PC-9 (cell line): ENCODE measurements around the gene CYTH3. TPM values are rescaled to one million over a fixed set of nuclear protein-coding genes. Genes with fewer than 3 reads are reported as not detected.

Source experiments
- BruUV-seq: library from RNA; stranded (reverse); fragments of 400-500 nt; replicated peaks from 2 replicates; lab custom pipeline; 2021; lab: Mats Ljungman, UMichigan
- CTCF ChIA-PET: fragments of 300-600 bp; sonication (Branson Sonifier 250); formaldehyde crosslinking; loops from one replicate; lab custom pipeline; 2022; ENCODE audit warnings: antibody characterized with exemption; lab: Charles Lee
- POLR2A ChIA-PET: fragments of 300-600 bp; sonication (Branson Sonifier 250); formaldehyde crosslinking; loops from one replicate; lab custom pipeline; 2022; ENCODE audit warnings: antibody characterized with exemption; ENCODE audit not compliant: unreplicated experiment; lab: Charles Lee
- DNase-seq, 2 experiments: peaks; one replicate each; pipeline versions ENCODE4 v3.0.0 to v3.0.0-alpha.2; 2015 to 2022; ENCODE audit warnings: mixed read lengths in 1 of 2
- H2AFZ ChIP-seq: fragments of 200-600 bp; sonication (generic); 2 replicates; pipeline ENCODE4 v1.8.1; 2017; ENCODE audit warnings: antibody characterized with exemption
- H3F3A ChIP-seq: fragments of 200-600 bp; sonication (generic); 2 replicates; pipeline ENCODE4 v1.8.1; 2017; ENCODE audit warnings: antibody characterized with exemption, mild to moderate bottlenecking, low read depth; ENCODE audit not compliant: insufficient read depth
- H3K27ac ChIP-seq: fragments of 200-600 bp; sonication (generic); 2 replicates; pipeline ENCODE4 v1.6.1; 2016; ENCODE audit warnings: mixed run types
- H3K27me3 ChIP-seq: fragments of 200-600 bp; sonication (generic); 2 replicates; pipeline ENCODE4 v1.6.1; 2016; ENCODE audit warnings: low read depth, mixed run types; ENCODE audit not compliant: insufficient read depth
- H3K36me3 ChIP-seq: fragments of 200-600 bp; sonication (generic); 2 replicates; pipeline ENCODE4 v1.6.1; 2016; ENCODE audit warnings: low read depth, mixed run types
- H3K4me1 ChIP-seq: fragments of 200-600 bp; sonication (generic); replicated peaks from 2 replicates; pipeline ENCODE4 v1.6.1; 2016; ENCODE audit warnings: mixed run types; ENCODE audit not compliant: insufficient read depth
- H3K4me2 ChIP-seq: fragments of 200-600 bp; sonication (generic); 2 replicates; pipeline ENCODE4 v1.6.1; 2017; ENCODE audit warnings: mixed run types
- H3K4me3 ChIP-seq: fragments of 200-600 bp; sonication (generic); 2 replicates; pipeline ENCODE4 v1.6.1; 2016; ENCODE audit warnings: mixed run types
- H3K79me2 ChIP-seq: fragments of 200-600 bp; sonication (generic); 2 replicates; pipeline ENCODE4 v1.6.1; 2017; ENCODE audit warnings: low read depth, mixed run types
- H3K9me2 ChIP-seq: fragments of 200-600 bp; sonication (generic); 2 replicates; pipeline ENCODE4 v1.8.1; 2017; ENCODE audit warnings: mild to moderate bottlenecking; ENCODE audit not compliant: insufficient read depth
- H3K9me3 ChIP-seq: fragments of 200-600 bp; sonication (generic); 2 replicates; pipeline ENCODE4 v1.8.1; 2016; ENCODE audit warnings: low read depth; ENCODE audit not compliant: insufficient read depth
- H4K20me1 ChIP-seq: fragments of 200-600 bp; sonication (generic); 2 replicates; pipeline ENCODE4 v1.8.1; 2017; ENCODE audit not compliant: insufficient read depth
- EZH2 ChIP-seq: fragments of 200-600 bp; sonication (generic); IDR thresholded peaks from 2 replicates; pipeline ENCODE4 v1.8.0; 2017; ENCODE audit warnings: antibody characterized with exemption, low read depth
- intact Hi-C: fragments of 100-400 bp; cut with micrococcal nuclease; formaldehyde crosslinking; loops from one replicate; pipeline ENCODE4 v1.10.0; 2022; ENCODE audit not compliant: unreplicated experiment
- total RNA-seq: library from RNA; stranded (reverse); gene quantifications from 2 replicates; pipeline ENCODE4 v1.2.3, GENCODE V29; 2021
- TF ChIP-seq, protein P1 (sequence below): fragments of 200-600 bp; sonication (generic); conservative IDR thresholded peaks from 2 replicates; pipeline ENCODE4 v1.6.1; 2017; ENCODE audit warnings: mixed run types, antibody characterized with exemption, mild to moderate bottlenecking, moderate library complexity

Gene CYTH3
- total RNA-seq, 1 experiment from 2014 or later: 84.4 TPM

DNA sequence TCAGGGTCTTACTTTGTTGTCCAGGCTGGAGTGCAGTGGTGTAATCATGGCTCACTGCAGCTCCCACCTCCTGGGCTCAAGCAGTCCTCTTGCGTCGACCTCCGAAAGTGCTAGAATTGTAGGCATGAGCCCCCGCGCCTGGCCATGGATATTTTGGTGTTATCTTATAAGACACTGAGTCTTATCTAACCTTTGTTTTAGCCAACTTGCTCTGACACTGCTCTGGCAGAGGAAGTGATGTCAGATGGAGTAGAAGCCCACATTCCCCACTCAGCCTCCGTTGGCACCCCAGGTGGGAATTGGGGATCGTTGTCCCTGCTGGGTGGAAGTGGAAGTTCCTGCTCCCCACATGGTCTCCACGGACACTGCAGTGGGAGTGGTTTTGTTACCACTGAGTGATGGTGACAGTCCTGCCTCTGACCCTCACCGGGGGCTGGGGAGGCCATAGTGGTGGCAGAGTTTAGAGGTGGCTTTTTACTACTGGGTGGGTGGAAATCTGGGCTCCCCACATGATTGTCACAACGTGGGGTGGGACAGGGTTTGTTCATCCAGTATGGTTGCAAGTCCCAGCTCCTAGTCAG is 142.3 kb downstream of the CYTH3 start:
- TF ChIP-seq, protein P1, sequence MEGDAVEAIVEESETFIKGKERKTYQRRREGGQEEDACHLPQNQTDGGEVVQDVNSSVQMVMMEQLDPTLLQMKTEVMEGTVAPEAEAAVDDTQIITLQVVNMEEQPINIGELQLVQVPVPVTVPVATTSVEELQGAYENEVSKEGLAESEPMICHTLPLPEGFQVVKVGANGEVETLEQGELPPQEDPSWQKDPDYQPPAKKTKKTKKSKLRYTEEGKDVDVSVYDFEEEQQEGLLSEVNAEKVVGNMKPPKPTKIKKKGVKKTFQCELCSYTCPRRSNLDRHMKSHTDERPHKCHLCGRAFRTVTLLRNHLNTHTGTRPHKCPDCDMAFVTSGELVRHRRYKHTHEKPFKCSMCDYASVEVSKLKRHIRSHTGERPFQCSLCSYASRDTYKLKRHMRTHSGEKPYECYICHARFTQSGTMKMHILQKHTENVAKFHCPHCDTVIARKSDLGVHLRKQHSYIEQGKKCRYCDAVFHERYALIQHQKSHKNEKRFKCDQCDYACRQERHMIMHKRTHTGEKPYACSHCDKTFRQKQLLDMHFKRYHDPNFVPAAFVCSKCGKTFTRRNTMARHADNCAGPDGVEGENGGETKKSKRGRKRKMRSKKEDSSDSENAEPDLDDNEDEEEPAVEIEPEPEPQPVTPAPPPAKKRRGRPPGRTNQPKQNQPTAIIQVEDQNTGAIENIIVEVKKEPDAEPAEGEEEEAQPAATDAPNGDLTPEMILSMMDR: no peak
- TF ChIP-seq EZH2: no peak
- Histone ChIP-seq H3K4me2 (no peak overlapping the region), H3K79me2 (peaks cover 7% of the 10 kb centered on the region; the same call in 1 of the 2 replicates), H3K4me1 (no peaks in the 10 kb centered on the region), H3K4me3 (no peak overlapping the region), H2AFZ (no peak overlapping the region), H3K36me3 (no peaks in the 10 kb centered on the region), H3K27me3 (no peaks in the 10 kb centered on the region), H4K20me1 (0 out of 2 replicates have a peak, but pooled peaks cover 12% of the 10 kb centered on the region), H3K9me2 (0 out of 2 replicates have a peak, but pooled peaks cover 3% of the 10 kb centered on the region), H3F3A (no peaks in the 10 kb centered on the region), H3K9me3 (no peaks in the 10 kb centered on the region), H3K27ac (no peak overlapping the region)
- intact Hi-C loops: no loop called here
- DNase-seq: no peak
- ChIA-PET CTCF (interaction anchor here (0.6 kb wide), 1 partner anchor 76 kb away, joined by 16 read pairs; no protein-coding TSS in a partner anchor), POLR2A (no interaction called here)
- BruUV-seq: no TSS peak

DNA sequence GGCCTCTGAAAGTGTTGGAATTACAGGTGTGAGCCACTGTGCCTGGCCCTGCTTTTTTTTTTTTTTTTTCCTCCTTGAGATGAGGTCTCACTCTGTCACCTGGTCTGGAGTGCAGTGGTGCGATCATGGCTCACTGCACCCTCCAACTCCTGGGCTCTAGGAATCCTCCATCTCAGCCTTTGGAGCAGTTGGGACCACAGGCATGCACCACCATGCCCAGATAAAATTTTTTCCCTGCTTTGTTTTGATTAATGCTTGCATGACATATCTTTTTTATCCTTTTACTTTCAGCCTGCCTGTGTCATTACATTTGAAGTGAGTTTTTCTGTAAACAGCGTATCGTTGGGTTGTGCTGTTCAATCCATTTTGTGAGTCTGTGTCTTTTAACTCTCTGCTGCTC is 144.2 kb downstream of the CYTH3 start:
- Histone ChIP-seq H3K36me3 (peaks cover 7% of the 10 kb centered on the region), H3K79me2 (peaks cover 7% of the 10 kb centered on the region; the same call in 1 of the 2 replicates), H3K9me3 (no peaks in the 10 kb centered on the region), H3F3A (0 out of 2 replicates have a peak, but pooled peaks cover 9% of the 10 kb centered on the region), H2AFZ (no peak overlapping the region), H3K4me3 (no peak overlapping the region), H3K27me3 (no peaks in the 10 kb centered on the region), H3K4me2 (no peak overlapping the region), H4K20me1 (0 out of 2 replicates have a peak, but pooled peaks cover 5% of the 10 kb centered on the region), H3K27ac (no peak overlapping the region), H3K9me2 (0 out of 2 replicates have a peak, but pooled peaks cover 3% of the 10 kb centered on the region), H3K4me1 (no peaks in the 10 kb centered on the region)
- ChIA-PET POLR2A (interaction anchor here (0.7 kb wide), 1 partner anchor 69 kb away, joined by 3 read pairs; no protein-coding TSS in a partner anchor), CTCF (interaction anchor here (0.6 to 0.7 kb wide), 2 partner anchors 248 to 305 kb away, joined by 6 to 8 read pairs; no protein-coding TSS in a partner anchor)
- no peak for DNase-seq
- no peak for TF ChIP-seq EZH2
- TF ChIP-seq, protein P1: no peak
- intact Hi-C loops: no loop called here
- no TSS peak for BruUV-seq

DNA sequence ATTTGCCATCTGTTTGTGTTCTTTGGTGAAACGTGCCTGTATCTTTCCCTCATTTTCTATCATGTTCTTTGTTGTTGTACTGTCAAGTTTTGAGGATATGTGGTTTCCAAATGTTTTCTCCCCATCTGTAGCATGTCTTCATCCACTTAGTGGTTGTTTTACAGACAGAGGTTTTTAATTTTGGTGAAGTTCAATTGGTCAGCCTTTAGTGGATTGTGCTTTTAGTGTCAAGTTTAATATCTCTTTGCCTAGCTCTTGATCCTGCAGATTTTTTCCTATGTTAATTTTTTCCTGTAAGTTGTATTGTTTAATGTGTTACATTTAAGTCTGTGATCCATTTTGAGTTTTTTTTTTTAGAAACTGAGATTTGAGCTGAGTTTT is 145.3 kb downstream of the CYTH3 start:
- peaks cover 7% of the 10 kb centered on the region; the same call in 1 of the 2 replicates for H3K79me2 ChIP-seq
- H3F3A ChIP-seq: 0 out of 2 replicates have a peak, but pooled peaks cover 9% of the 10 kb centered on the region
- no peaks in the 10 kb centered on the region for H3K27me3 ChIP-seq
- CTCF ChIA-PET: no interaction called here
- H3K27ac ChIP-seq: no peak overlapping the region; the same call in 1 of the 2 replicates
- TF ChIP-seq, protein P1: no peak
- TF ChIP-seq EZH2: no peak
- peaks cover 9% of the 10 kb centered on the region for H3K36me3 ChIP-seq
- H3K4me3 ChIP-seq: no peak overlapping the region
- H2AFZ ChIP-seq: no peak overlapping the region
- H3K9me2 ChIP-seq: no peaks in the 10 kb centered on the region
- POLR2A ChIA-PET: no interaction called here
- intact Hi-C loops: no loop called here
- DNase-seq: no peak
- H3K9me3 ChIP-seq: no peaks in the 10 kb centered on the region
- no peaks in the 10 kb centered on the region for H3K4me1 ChIP-seq
- BruUV-seq: no TSS peak
- no peak overlapping the region for H3K4me2 ChIP-seq
- H4K20me1 ChIP-seq: 0 out of 2 replicates have a peak, but pooled peaks cover 5% of the 10 kb centered on the region
